Panc1 (cell line): ENCODE data around the gene POLR2J2.
"Not testable (repeated sequence)": the region's sequence is repeated elsewhere in the genome, so short reads cannot be mapped to it uniquely, and the experiment has no call there.

Experiments used
- CTCF ChIP-seq: fragments of 450-650 bp; IDR thresholded peaks from 2 replicates; pipeline ENCODE4 v1.5.1; 2017; ENCODE audit warnings: mild to moderate bottlenecking
- POLR2AphosphoS5 ChIP-seq: IDR thresholded peaks from 2 replicates; pipeline ENCODE4 v1.6.1; 2012; ENCODE audit warnings: mild to moderate bottlenecking, low read depth, low read length, moderate library complexity

GRCh38 chr7:102713691-102714080 lies 42.2 kb upstream of the POLR2J2 start:
- not testable (repeated sequence) for TF ChIP-seq CTCF, POLR2AphosphoS5
